A549 (cell line): ENCODE results near the gene C1orf146. TPM values are rescaled to one million over a fixed set of nuclear protein-coding genes. Genes with fewer than 3 reads are reported as not detected.
"Not testable (repeated sequence)": the region's sequence is repeated elsewhere in the genome, so short reads cannot be mapped to it uniquely, and the experiment has no call there.

Experiments used
- ATAC-seq, 2 experiments: fragments of 200-7000 bp in 1 of 2; fragments of >200 bp in 1 of 2; cut with Nextera tagmentation in 1 of 2; cut with Tn5 transposase in 1 of 2; 3 replicates each; pipeline versions ENCODE4 v1.8.0 to v1.9.1; 2018 to 2020; ENCODE audit warnings: mild to moderate bottlenecking in 1 of 2, moderate library complexity in 1 of 2
- CTCF ChIA-PET: fragments of 300-600 bp; sonication (Branson Sonifier 250); formaldehyde crosslinking; extraction: SDS; loops from one replicate; lab custom pipeline; 2021; ENCODE audit warnings: antibody characterized with exemption, inconsistent platforms; lab: Yijun Ruan, JAX
- POLR2A ChIA-PET: fragments of 350-600 bp; formaldehyde crosslinking; extraction: SDS; loops from one replicate; lab custom pipeline; 2021; ENCODE audit warnings: antibody characterized with exemption, inconsistent platforms; lab: Yijun Ruan, JAX
- DNase-seq, 2 experiments: peaks; one replicate each; pipeline versions ENCODE4 v3.0.0 to v3.0.0-alpha.2; 2011 to 2016; ENCODE audit warnings: low read depth in 1 of 2, low spot score in 1 of 2
- FAIRE-seq: peaks from 2 replicates; lab custom pipeline; 2011; peaks lifted over from hg19 to GRCh38; lab: Jason Lieb, UNC
- H3K27ac ChIP-seq, 2 experiments: fragments of >200 bp; sonication (Bioruptor Twin); formaldehyde crosslinking; 3 replicates each; pipeline ENCODE4 v1.5.1; 2016 to 2017
- H3K4me1 ChIP-seq: fragments of >200 bp; sonication (Bioruptor Twin); formaldehyde crosslinking; 3 replicates; pipeline ENCODE4 v1.6.1; 2016
- H3K4me2 ChIP-seq: fragments of >200 bp; sonication (Bioruptor Twin); formaldehyde crosslinking; 3 replicates; pipeline ENCODE4 v1.6.1; 2016
- H3K4me3 ChIP-seq: fragments of >200 bp; sonication (Bioruptor Twin); formaldehyde crosslinking; 3 replicates; pipeline ENCODE4 v1.5.1; 2016
- H3K9me3 ChIP-seq: fragments of >200 bp; sonication (Bioruptor Twin); formaldehyde crosslinking; 3 replicates; pipeline ENCODE4 v1.6.1; 2016
- CBX2 ChIP-seq: fragments of 200-600 bp; sonication (generic); IDR thresholded peaks from 2 replicates; pipeline ENCODE4 v1.6.1; 2016; ENCODE audit warnings: low read depth, mild to moderate bottlenecking, borderline replicate concordance
- CBX8 ChIP-seq: fragments of 200-600 bp; sonication (generic); IDR thresholded peaks from 2 replicates; pipeline ENCODE4 v1.6.1; 2016
- CEBPB ChIP-seq, 2 experiments: fragments of >200 bp in 1 of 2; sonication (Bioruptor Twin) in 1 of 2; formaldehyde crosslinking in 1 of 2; IDR thresholded peaks; 2 replicates each; pipeline ENCODE4 v1.6.1; 2012 to 2016
- CHD2 ChIP-seq: fragments of 150-350 bp; IDR thresholded peaks from 2 replicates; pipeline ENCODE4 v1.6.1; 2014; ENCODE audit warnings: low read length; ENCODE audit not compliant: partially characterized antibody
- EHF ChIP-seq: fragments of 250-450 bp; sonication (Bioruptor Pico); IDR thresholded peaks from 2 replicates; pipeline ENCODE4 v1.5.0; 2020; ENCODE audit warnings: mild to moderate bottlenecking
- EHMT2 ChIP-seq: fragments of 200-600 bp; sonication (generic); IDR thresholded peaks from 2 replicates; pipeline ENCODE4 v1.6.1; 2016; ENCODE audit warnings: antibody characterized with exemption, low read depth, mild to moderate bottlenecking, moderate library complexity
- EP300 ChIP-seq, 2 experiments: fragments of >200 bp; sonication (Bioruptor Twin); formaldehyde crosslinking; IDR thresholded peaks; 2 replicates in 1 of 2; 3 replicates in 1 of 2; pipeline ENCODE4 v1.6.1; 2016 to 2017
- ESRRA ChIP-seq: fragments of 150-350 bp; IDR thresholded peaks from 2 replicates; pipeline ENCODE4 v1.6.1; 2014; ENCODE audit warnings: mild to moderate bottlenecking, low read length, borderline replicate concordance
- FOSB ChIP-seq: fragments of 250-450 bp; sonication (Bioruptor Pico); IDR thresholded peaks from 2 replicates; pipeline ENCODE4 v1.5.0; 2020; ENCODE audit warnings: mild to moderate bottlenecking, moderate library complexity
- FOSL2 ChIP-seq, 2 experiments: fragments of 450-650 bp in 1 of 2; fragments of >200 bp in 1 of 2; sonication (Bioruptor Twin) in 1 of 2; formaldehyde crosslinking; IDR thresholded peaks; 2 replicates each; pipeline versions ENCODE4 v1.5.0 to v1.6.1; 2016 to 2020; ENCODE audit warnings: mild to moderate bottlenecking in 1 of 2, moderate library complexity in 1 of 2
- HDAC2 ChIP-seq: fragments of 200-600 bp; sonication (generic); IDR thresholded peaks from 2 replicates; pipeline ENCODE4 v1.6.1; 2016
- HMGXB4 ChIP-seq: fragments of 250-450 bp; sonication (Bioruptor Pico); IDR thresholded peaks from 2 replicates; pipeline ENCODE4 v1.5.0; 2021; ENCODE audit warnings: mild to moderate bottlenecking, moderate library complexity, borderline replicate concordance
- HOXA7 ChIP-seq: fragments of 250-450 bp; sonication (Bioruptor Pico); IDR thresholded peaks from 2 replicates; pipeline ENCODE4 v1.5.0; 2020; ENCODE audit warnings: mild to moderate bottlenecking, moderate library complexity
- HOXB13 ChIP-seq: fragments of 250-450 bp; sonication (Bioruptor Pico); IDR thresholded peaks from 2 replicates; pipeline ENCODE4 v1.5.0; 2020; ENCODE audit warnings: low read depth, mild to moderate bottlenecking, moderate library complexity
- HOXB5 ChIP-seq: fragments of 250-450 bp; sonication (Bioruptor Pico); IDR thresholded peaks from 2 replicates; pipeline ENCODE4 v1.5.0; 2020; ENCODE audit warnings: mild to moderate bottlenecking, moderate library complexity
- JUNB ChIP-seq: fragments of >200 bp; sonication (Bioruptor Twin); formaldehyde crosslinking; IDR thresholded peaks from 2 replicates; pipeline ENCODE4 v1.6.1; 2016
- KDM1A ChIP-seq: fragments of 200-600 bp; sonication (generic); IDR thresholded peaks from 2 replicates; pipeline ENCODE4 v1.6.1; 2016; ENCODE audit warnings: low read depth, mild to moderate bottlenecking
- KDM5A ChIP-seq: fragments of 200-600 bp; sonication (generic); IDR thresholded peaks from 2 replicates; pipeline ENCODE4 v1.6.1; 2016; ENCODE audit warnings: antibody characterized with exemption, mild to moderate bottlenecking
- MAFK ChIP-seq: fragments of 450-650 bp; IDR thresholded peaks from 2 replicates; pipeline ENCODE4 v1.6.1; 2014; ENCODE audit not compliant: partially characterized antibody
- MYC ChIP-seq: IDR thresholded peaks from 2 replicates; pipeline ENCODE4 v1.6.1; 2012; ENCODE audit warnings: mild to moderate bottlenecking, inconsistent platforms, low read length, improper control_type of control experiment, borderline replicate concordance
- NFE2L2 ChIP-seq: fragments of 150-350 bp; conservative IDR thresholded peaks from 2 replicates; pipeline ENCODE4 v1.6.1; 2014; ENCODE audit warnings: low read length
- NPAS2 ChIP-seq: fragments of 250-450 bp; sonication (Bioruptor Pico); IDR thresholded peaks from 2 replicates; pipeline ENCODE4 v1.8.0; 2022; ENCODE audit warnings: mild to moderate bottlenecking, moderate library complexity, borderline replicate concordance
- NR3C1 ChIP-seq: fragments of >200 bp; sonication (Bioruptor Twin); formaldehyde crosslinking; IDR thresholded peaks from 3 replicates; pipeline ENCODE4 v1.6.1; 2017
- POLR2A ChIP-seq: IDR thresholded peaks from 2 replicates; pipeline ENCODE4 v1.6.1; 2012; ENCODE audit warnings: mild to moderate bottlenecking, low read length
- RAD21 ChIP-seq, 2 experiments: fragments of >200 bp in 1 of 2; sonication (Bioruptor Twin) in 1 of 2; formaldehyde crosslinking in 1 of 2; IDR thresholded peaks in 1 of 2; conservative IDR thresholded peaks in 1 of 2; 2 replicates in 1 of 2; 3 replicates in 1 of 2; pipeline ENCODE4 v1.6.1; 2012 to 2018; ENCODE audit warnings: inconsistent platforms in 1 of 2
- RARB ChIP-seq: fragments of 250-450 bp; sonication (Bioruptor Pico); IDR thresholded peaks from 2 replicates; pipeline ENCODE4 v1.8.0; 2021; ENCODE audit warnings: mild to moderate bottlenecking, moderate library complexity
- RNF2 ChIP-seq: fragments of 200-600 bp; sonication (generic); IDR thresholded peaks from 2 replicates; pipeline ENCODE4 v1.6.1; 2016; ENCODE audit warnings: low read depth, mild to moderate bottlenecking, antibody characterized with exemption, moderate library complexity, borderline replicate concordance
- SMC3 ChIP-seq: fragments of >200 bp; sonication (Bioruptor Twin); formaldehyde crosslinking; IDR thresholded peaks from 3 replicates; pipeline ENCODE4 v1.6.1; 2018; ENCODE audit warnings: inconsistent platforms
- SREBF2 ChIP-seq: fragments of 450-650 bp; IDR thresholded peaks from 2 replicates; pipeline ENCODE4 v1.6.1; 2014; ENCODE audit warnings: mild to moderate bottlenecking, moderate library complexity
- TP53 ChIP-seq: fragments of 250-450 bp; sonication (Bioruptor Pico); IDR thresholded peaks from 2 replicates; pipeline ENCODE4 v1.5.0; 2021; ENCODE audit warnings: mild to moderate bottlenecking, moderate library complexity
- ZC3H11A ChIP-seq: fragments of 450-650 bp; IDR thresholded peaks from 2 replicates; pipeline ENCODE4 v1.6.1; 2014; ENCODE audit warnings: antibody characterized with exemption, mild to moderate bottlenecking
- ZNF302 ChIP-seq: fragments of 250-450 bp; sonication (Bioruptor Pico); IDR thresholded peaks from 2 replicates; pipeline ENCODE4 v1.9.0; 2021; ENCODE audit warnings: inconsistent platforms, mild to moderate bottlenecking, moderate library complexity
- WGBS: methylation state at CpG from one replicate; pipeline ENCODE4 v1.1.6; 2017; ENCODE audit errors: missing lambda C conversion rate; 5-methylcytosine and 5-hydroxymethylcytosine counted together
- polyA plus RNA-seq, 4 experiments: library from polyadenylated mRNA; depleted of rRNA in 3 of 4; stranded (reverse); fragments of >200 nt; fragmentation: RNase III in 1 of 4; extraction: RNeasy Plus Mini Kit Qiagen cat#74134 plus additional on column Dnase treatment in 1 of 4; gene quantifications; 2 replicates in 3 of 4; 3 replicates in 1 of 4; pipeline ENCODE4 v1.2.3, GENCODE V29; 2011 to 2017
- TF ChIP-seq, protein P1 (sequence below): fragments of 450-650 bp; IDR thresholded peaks from 2 replicates; pipeline ENCODE4 v1.6.1; 2014; ENCODE audit warnings: antibody characterized with exemption

C1orf146 gene
- polyA plus RNA-seq, 2 of the 4 experiments (the other 2 are of a cell fraction), result not detected

DNA sequence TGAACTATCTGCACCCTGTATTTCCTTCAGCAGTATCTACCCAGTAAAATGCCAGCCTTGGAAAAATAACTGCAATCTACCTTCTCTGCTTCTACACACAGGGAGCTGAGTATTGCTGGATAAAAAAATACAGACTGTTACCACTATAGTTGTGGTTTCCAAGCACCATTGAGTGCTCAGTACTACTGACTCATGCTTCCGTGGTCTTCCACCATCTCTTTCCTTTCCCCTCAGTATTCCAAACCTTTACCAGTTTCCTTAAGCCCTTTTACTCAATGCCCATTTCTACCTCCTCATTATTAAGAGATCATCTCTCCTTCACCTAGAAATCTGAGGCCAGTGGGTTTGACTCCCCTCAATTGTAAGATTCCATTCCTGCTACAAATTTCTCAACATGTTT, 57.2 kb downstream of the C1orf146 start:
- H3K4me1 ChIP-seq, result no peaks in the 10 kb centered on the region
- whole genome bisulfite sequencing, result 100% methylated on average over 1 of the region's 1 CpG
- ChIA-PET POLR2A (no interaction called here), CTCF (no interaction called here)
- no peak overlapping the region for H3K4me2 ChIP-seq
- no peaks in the 10 kb centered on the region for H3K9me3 ChIP-seq
- ATAC-seq (no peak), FAIRE-seq (no peak), DNase-seq (no peak)
- H3K4me3 ChIP-seq, result no peak overlapping the region
- no peak overlapping the region for H3K27ac ChIP-seq
- TF ChIP-seq RAD21 (conservative IDR thresholded peaks at IDR 0.05 in 1 of 2, IDR thresholded peaks at IDR 0.05 in 1 of 2) (no peak), HOXB13 (CRISPR knock-in tag) (no peak), CBX8 (no peak), EP300 (IDR thresholded peaks at IDR 0.05) (no peak), HOXA7 (CRISPR knock-in tag) (no peak), HOXB5 (CRISPR knock-in tag) (no peak)

GRCh38 chr1:92276082-92276481, 58.4 kb downstream of the C1orf146 start:
- CTCF ChIA-PET, result no interaction called here

GRCh38 chr1:92277105-92277723, 59.5 kb downstream of the C1orf146 start:
- DNase-seq (no peak), ATAC-seq (no peak)
- no peak overlapping the region for H3K4me2 ChIP-seq

More at GRCh38 chr1:92276082-92276481, 58.4 kb downstream of the C1orf146 start:
- H3K4me2 ChIP-seq, result no peak overlapping the region
- no peak overlapping the region for H3K27ac ChIP-seq
- no peaks in the 10 kb centered on the region for H3K4me1 ChIP-seq
- no peak overlapping the region for H3K4me3 ChIP-seq
- ATAC-seq (no peak), DNase-seq (no peak), FAIRE-seq (no peak)
- WGBS, result 92% methylated on average over 3 of the region's 3 CpGs
- TF ChIP-seq SMC3 (no peak), CEBPB (IDR thresholded peaks at IDR 0.05) (no peak), RNF2 (no peak), CHD2 (no peak), RARB (CRISPR knock-in tag) (no peak), NFE2L2 (no peak), HMGXB4 (CRISPR knock-in tag) (no peak), SREBF2 (no peak), TP53 (CRISPR knock-in tag) (no peak), KDM5A (no peak), FOSB (CRISPR knock-in tag) (no peak), HOXA7 (CRISPR knock-in tag) (no peak), CBX2 (no peak), FOSL2 (IDR thresholded peaks at IDR 0.05) (no peak), FOSL2 (CRISPR knock-in tag; IDR thresholded peaks at IDR 0.05) (no peak), EHF (CRISPR knock-in tag) (no peak), POLR2A (no peak), ZC3H11A (no peak), CBX8 (no peak)
- TF ChIP-seq, protein P1, sequence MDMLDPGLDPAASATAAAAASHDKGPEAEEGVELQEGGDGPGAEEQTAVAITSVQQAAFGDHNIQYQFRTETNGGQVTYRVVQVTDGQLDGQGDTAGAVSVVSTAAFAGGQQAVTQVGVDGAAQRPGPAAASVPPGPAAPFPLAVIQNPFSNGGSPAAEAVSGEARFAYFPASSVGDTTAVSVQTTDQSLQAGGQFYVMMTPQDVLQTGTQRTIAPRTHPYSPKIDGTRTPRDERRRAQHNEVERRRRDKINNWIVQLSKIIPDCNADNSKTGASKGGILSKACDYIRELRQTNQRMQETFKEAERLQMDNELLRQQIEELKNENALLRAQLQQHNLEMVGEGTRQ, result no peak
- no peaks in the 10 kb centered on the region for H3K9me3 ChIP-seq
- POLR2A ChIA-PET, result no interaction called here

GRCh38 chr1:92279781-92280180, 62.1 kb downstream of the C1orf146 start:
- ATAC-seq, FAIRE-seq, H3K4me3 ChIP-seq, POLR2A ChIA-PET, H3K27ac ChIP-seq, DNase-seq, H3K9me3 ChIP-seq, H3K4me2 ChIP-seq, H3K4me1 ChIP-seq: not testable (repeated sequence)
- CTCF ChIA-PET, result interaction anchor here (0.8 to 1.5 kb wide), 2 partner anchors 8 to 283 kb away, joined by 3 to 4 read pairs; no protein-coding TSS in a partner anchor
- WGBS, result 100% methylated on average over 7 of the region's 15 CpGs

More at GRCh38 chr1:92277105-92277723, 59.5 kb downstream of the C1orf146 start:
- 100% methylated on average over 4 of the region's 4 CpGs for WGBS
- Histone ChIP-seq H3K27ac (no peak overlapping the region), H3K4me1 (no peaks in the 10 kb centered on the region), H3K4me3 (no peak overlapping the region), H3K9me3 (no peaks in the 10 kb centered on the region)
- POLR2A ChIA-PET, result no interaction called here
- FAIRE-seq, result no peak
- TF ChIP-seq HDAC2, result no peak
- TF ChIP-seq KDM5A, result no peak
- no peak for TF ChIP-seq CHD2
- TF ChIP-seq MYC, result no peak
- no peak for TF ChIP-seq EHMT2
- no peak for TF ChIP-seq NR3C1
- no peak for TF ChIP-seq CBX8
- TF ChIP-seq ZNF302 (CRISPR knock-in tag), result no peak
- no peak for TF ChIP-seq ZC3H11A
- no peak for TF ChIP-seq NPAS2 (CRISPR knock-in tag)
- no peak for TF ChIP-seq ESRRA
- no peak for TF ChIP-seq JUNB
- no peak for TF ChIP-seq RAD21 (conservative IDR thresholded peaks at IDR 0.05 in 1 of 2, IDR thresholded peaks at IDR 0.05 in 1 of 2)
- no peak for TF ChIP-seq KDM1A
- no peak for TF ChIP-seq MAFK
- no peak for TF ChIP-seq EHF (CRISPR knock-in tag)
- CTCF ChIA-PET, result no interaction called here
